T-helper 2 cell treated with Interferon-gamma antibody and Interleukin-4, amounts not matched to agents 100 ng/mL and 5 ng/mL, for 36 hours (primary cell): Measurements from ENCODE around the gene PPP3CA. TPM values are rescaled to one million over a fixed set of nuclear protein-coding genes. Genes with fewer than 3 reads are reported as not detected.

ENCODE experiments used
- intact Hi-C: fragments of 100-400 bp; cut with micrococcal nuclease; formaldehyde crosslinking; loops from one replicate; pipeline ENCODE4 v1.15.1; 2023
- total RNA-seq: library from RNA; stranded (reverse); gene quantifications from 2 replicates; pipeline ENCODE4 v1.2.3, GENCODE V29; 2022

The PPP3CA gene
- total RNA-seq, 1 donor from 2014 or later, result 19.9 TPM

- intact Hi-C loops, result no loop called here
Measured at GRCh38 chr4:101221294-101221693, 126.0 kb downstream of the PPP3CA start.

GRCh38 chr4:101218894-101219293, 128.4 kb downstream of the PPP3CA start:
- intact Hi-C loops, result no loop called here

GRCh38 chr4:101218346-101218745, 129.0 kb downstream of the PPP3CA start:
- intact Hi-C loops, result no loop called here

DNA sequence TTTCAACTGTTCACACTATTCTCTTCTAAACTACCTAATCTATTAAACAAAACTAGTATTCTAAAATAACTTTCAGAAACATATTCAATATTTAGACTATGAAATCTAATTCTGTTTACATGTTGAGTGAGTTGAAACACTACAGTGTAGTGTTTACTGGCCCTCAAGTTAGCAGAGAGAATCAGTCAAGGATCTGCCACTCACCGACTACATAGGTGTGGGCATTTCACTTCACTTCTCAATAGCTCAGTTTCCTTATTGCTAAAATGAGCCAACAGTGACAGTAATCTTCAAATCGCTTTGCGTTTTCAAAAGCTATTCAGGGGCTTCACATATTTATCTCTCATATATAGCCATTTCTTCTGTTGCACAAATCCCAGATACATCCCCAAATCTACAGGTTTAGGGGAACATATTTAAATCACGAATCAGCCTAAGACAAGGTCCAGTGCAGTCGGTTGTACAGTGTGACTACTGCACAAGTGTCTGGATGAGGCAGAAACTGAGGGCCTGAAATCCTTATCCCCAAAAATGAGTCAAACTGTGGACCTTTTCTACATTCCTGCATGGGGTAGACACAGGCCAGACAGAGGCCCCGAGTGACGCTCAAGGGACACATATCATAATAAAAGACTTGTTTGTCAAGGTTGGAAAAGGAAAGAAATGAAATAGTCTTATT, 129.8 kb downstream of the PPP3CA start:
- intact Hi-C loops, result no loop called here

- intact Hi-C loops, result no loop called here
Measured at GRCh38 chr4:101211146-101211553, 136.2 kb downstream of the PPP3CA start.

GRCh38 chr4:101210331-101210730, 137.0 kb downstream of the PPP3CA start:
- intact Hi-C loops, result no loop called here

DNA sequence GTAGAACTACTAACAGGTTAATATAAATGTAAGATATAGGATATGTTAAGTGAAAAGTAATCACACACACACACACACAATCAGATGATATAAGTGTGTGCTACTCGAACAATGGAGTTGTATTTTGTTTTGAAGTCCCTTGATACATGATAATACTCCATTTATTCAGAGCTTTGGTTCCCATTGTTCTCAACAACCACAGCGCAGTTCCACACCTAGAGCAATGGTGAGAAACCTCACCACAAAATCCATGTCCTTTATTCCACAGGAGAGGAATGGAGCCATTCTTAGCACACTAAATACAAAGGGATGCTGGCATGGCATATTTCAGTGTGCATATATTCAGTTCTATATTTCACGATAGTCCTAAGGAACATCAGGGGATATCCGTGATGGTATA, 139.2 kb downstream of the PPP3CA start:
- intact Hi-C loops, result loop anchor here (5.0 kb wide), 3 partner anchors 119 to 209 kb away; partner anchors contain the start of gene PPP3CA

- intact Hi-C loops, result loop anchor here (2.0 to 5.0 kb wide), 4 partner anchors 121 to 211 kb away; partner anchors contain the start of gene PPP3CA
Measured at GRCh38 chr4:101205916-101206315, 141.4 kb downstream of the PPP3CA start.

DNA sequence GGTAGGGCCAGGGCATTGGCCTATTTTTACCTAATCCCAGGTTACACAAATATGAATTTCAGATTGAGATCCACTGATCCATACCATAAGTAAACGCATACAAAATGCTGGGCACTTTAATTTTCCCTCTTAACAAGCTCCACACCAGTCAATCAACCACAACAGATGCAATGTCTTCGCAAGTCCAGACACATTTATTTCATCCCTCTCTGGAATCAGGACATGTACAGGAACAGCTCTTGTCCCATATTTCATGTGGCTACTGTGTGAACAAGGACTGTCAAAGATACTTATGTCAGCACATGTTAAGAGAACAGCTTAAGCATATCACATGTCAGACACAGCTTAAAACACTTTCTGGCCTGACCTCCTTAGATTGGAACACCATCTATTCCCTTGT, 145.9 kb downstream of the PPP3CA start:
- intact Hi-C loops, result no loop called here

- intact Hi-C loops, result no loop called here
Measured at GRCh38 chr4:101200561-101200960, 146.8 kb downstream of the PPP3CA start.

- intact Hi-C loops, result no loop called here
Measured at GRCh38 chr4:101199507-101200285, 147.6 kb downstream of the PPP3CA start.

DNA sequence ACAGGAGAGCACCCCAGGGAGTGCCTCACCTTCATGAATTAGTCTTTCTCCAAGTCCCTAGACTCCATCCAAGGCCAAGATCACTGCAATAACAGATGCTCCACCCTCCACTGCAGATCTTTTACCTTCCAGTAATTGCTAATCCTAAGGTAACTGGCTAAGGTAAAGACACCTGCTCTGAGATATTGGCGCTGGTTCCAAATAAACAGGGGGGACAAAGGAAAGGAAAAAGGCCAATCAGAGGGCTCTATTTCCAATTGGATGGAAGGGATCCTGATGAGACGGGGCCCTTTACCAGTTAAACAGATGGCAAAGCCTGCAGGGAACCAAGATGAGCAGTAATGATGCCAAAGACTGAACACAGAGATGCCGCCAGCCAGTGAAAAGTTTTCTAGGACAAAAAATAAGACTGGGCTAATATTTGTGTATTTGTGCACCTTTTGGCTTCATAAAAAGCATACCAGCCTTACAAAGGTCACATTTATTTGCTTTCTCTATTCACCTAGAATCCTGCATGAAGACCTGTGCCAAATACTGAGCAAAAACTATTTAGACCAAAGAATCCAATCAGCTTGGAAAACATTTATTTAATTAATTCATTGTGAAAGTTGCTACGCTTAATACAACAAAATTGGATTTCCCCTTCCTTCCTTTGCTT, 148.5 kb downstream of the PPP3CA start:
- intact Hi-C loops, result no loop called here

GRCh38 chr4:101197350-101197749, 150.0 kb downstream of the PPP3CA start:
- intact Hi-C loops, result no loop called here

DNA sequence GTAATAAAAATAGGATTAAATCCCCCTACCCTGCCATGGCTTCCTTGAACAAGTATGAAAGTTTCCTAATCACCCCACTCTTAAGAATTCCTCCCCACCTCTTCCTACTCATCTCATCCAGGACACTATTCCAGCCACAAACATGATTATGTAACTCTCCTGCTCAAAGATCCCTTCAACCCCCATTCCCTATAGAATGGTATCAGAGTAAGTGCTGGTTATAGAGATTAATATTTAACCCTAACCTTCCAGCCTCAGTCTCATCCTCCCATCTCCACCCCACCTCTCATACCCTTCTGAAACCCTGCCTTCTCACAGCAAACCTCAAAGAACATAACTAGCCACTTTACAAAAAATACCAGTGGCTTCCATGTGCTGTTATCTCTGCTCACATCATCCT, 155.1 kb downstream of the PPP3CA start:
- intact Hi-C loops, result no loop called here

DNA sequence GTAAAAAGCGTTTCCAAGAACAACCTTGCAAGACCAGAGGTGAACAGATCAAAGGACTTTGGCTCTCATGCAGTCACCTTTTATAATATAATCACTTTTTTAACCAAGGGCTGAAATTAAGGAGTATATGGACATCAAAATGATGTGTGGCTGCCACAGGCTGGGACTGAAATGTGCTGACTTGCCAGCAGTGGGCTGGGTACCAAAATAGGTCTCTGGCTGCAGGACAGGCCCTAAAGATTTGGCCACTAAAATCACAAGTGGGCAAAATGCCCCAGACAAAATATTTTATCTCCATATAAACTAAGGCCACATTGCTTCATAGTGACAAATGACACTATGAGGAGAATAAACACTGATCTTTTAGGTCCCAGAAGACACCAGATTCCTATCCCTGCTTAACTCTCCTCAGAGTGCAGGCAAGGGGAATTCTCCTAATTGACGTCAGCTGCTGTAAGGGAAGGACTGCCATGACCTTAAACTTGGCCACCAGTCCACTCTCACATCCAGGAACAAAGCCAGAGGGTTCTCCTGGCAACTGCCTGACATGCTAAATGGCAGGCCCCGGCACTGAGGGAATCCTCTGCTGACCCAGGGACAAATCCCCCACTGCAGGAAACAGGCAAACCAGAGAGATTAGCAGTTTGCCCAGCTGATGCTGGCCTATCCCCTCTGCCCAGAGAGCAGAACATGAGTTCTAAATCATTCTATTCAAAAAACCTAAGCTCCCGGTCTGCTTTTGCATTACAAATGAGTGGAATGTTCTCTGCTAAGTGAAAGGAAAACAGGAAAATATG, 155.8 kb downstream of the PPP3CA start:
- intact Hi-C loops, result no loop called here

DNA sequence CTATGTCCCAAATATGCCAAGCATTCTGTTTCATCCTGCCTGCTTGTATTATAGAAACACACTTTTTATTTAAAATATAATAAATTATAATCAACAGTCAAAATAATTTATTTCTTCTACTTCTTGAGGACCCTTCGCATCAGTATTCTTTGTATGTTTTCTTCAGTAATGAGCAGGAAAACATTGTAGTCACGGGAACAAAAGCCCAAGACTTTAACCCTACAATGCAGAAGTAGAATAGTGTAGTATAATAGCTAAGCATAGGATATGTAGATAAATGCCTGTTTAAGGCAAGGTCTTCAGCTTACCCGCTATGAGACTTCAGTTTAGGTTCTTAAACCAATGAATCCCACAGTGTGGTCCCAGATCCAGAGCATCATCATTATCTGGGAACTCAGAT, 156.6 kb downstream of the PPP3CA start:
- intact Hi-C loops, result no loop called here

DNA sequence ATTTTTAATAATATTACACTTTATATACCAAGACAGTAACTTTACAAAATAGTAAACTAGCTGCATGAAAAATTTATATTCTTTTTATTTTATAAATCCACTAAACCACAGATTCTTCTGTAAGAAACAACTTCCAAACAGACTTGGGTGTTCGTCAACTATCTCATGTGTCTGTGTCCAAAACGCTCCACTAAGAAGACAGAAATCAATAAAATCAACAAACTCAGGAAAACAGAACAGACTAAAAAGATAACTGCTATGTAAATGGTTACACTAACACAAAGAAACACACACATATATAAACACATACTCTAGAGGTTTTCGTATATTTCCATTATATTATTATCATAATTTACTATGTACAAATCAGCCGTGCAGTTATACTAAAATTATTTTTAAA, 158.4 kb downstream of the PPP3CA start:
- intact Hi-C loops, result loop anchor here (5.0 kb wide), 1 partner anchor 158 kb away; the partner anchor contains the start of gene PPP3CA

- intact Hi-C loops, result loop anchor here (5.0 kb wide), 1 partner anchor 159 kb away; the partner anchor contains the start of gene PPP3CA
Measured at GRCh38 chr4:101187841-101188240, 159.5 kb downstream of the PPP3CA start.

- intact Hi-C loops, result loop anchor here (5.0 kb wide), 1 partner anchor 161 kb away; the partner anchor contains the start of gene PPP3CA
Measured at GRCh38 chr4:101186567-101187184, 160.7 kb downstream of the PPP3CA start.

DNA sequence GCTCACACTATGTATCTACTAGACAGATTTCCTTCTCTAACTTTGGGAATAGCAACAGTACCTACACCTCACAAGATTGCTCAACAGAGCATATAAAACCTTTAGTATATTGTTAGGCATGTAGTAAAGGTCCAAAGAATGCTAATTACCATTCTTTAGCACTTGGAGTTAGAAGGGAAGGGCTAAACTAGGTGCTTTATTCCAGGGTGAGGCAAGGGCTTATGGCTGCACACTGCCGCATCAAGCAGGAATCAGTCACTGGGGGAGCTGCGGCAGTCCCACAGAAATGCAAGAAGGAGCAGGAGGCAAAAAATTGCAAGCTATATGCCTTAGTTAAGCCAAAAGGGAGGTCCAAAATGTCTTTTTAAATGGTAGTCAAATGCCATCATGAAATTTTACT, 162.7 kb downstream of the PPP3CA start:
- intact Hi-C loops, result loop anchor here (5.0 kb wide), 1 partner anchor 163 kb away; the partner anchor contains the start of gene PPP3CA
